Stomach (tissue), 4 donors: ENCODE results near the gene DYRK2.

Source experiments
- CTCF ChIP-seq, 7 experiments: fragments of 450-650 bp in 4 of 7; fragments of 200-600 bp in 3 of 7; sonication (generic) in 3 of 7; IDR thresholded peaks; one replicate each; pipeline ENCODE4 v1.5.1; 2016 to 2019; ENCODE audit warnings: antibody characterized with exemption in 7 of 7, control low read depth in 2 of 7, mild to moderate bottlenecking in 1 of 7
- EP300 ChIP-seq: sonication (generic); formaldehyde crosslinking; IDR thresholded peaks from one replicate; pipeline ENCODE4 v1.6.1; 2017; ENCODE audit warnings: antibody characterized with exemption
- POLR2A ChIP-seq, 4 donors: fragments of 450-650 bp; IDR thresholded peaks; one replicate each; pipeline ENCODE4 v1.6.1; 2016; ENCODE audit warnings: antibody characterized with exemption in 4 of 4, control low read depth in 2 of 4, mild to moderate bottlenecking in 1 of 4, moderate library complexity in 1 of 4
- POLR2AphosphoS5 ChIP-seq, 3 donors: sonication (generic); formaldehyde crosslinking; IDR thresholded peaks; one replicate each; pipeline ENCODE4 v1.6.1; 2016; ENCODE audit warnings: antibody characterized with exemption in 3 of 3

- TF ChIP-seq CTCF (IDR thresholded peaks at IDR 0.05) (no peak), POLR2AphosphoS5 (IDR thresholded peaks at IDR 0.05) (no peak), POLR2A (IDR thresholded peaks at IDR 0.05) (no peak), EP300 (no peak)
These were observed 25.3 kb upstream of the DYRK2 start for GRCh38 chr12:67623259-67623658.
